MM.1S (cell line): ENCODE data around the gene SLC26A11.

Experiments
- EZH2 ChIP-seq: fragments of 300-600 bp; sonication (generic); optimal IDR thresholded peaks from 2 replicates; pipeline ENCODE3; 2017; ENCODE audit warnings: low read depth, mild to moderate bottlenecking, antibody characterized with exemption, low read length, mixed read lengths
- EZH2phosphoT487 ChIP-seq: fragments of 300-600 bp; sonication (generic); IDR thresholded peaks from 2 replicates; pipeline ENCODE4 v1.6.1; 2018; ENCODE audit warnings: antibody characterized with exemption, low read length
- TF ChIP-seq, protein P1 (sequence below): fragments of 300-600 bp; sonication (generic); IDR thresholded peaks from 2 replicates; pipeline ENCODE4 v1.5.1; 2016; ENCODE audit warnings: antibody characterized with exemption, low read length, mixed read lengths

DNA sequence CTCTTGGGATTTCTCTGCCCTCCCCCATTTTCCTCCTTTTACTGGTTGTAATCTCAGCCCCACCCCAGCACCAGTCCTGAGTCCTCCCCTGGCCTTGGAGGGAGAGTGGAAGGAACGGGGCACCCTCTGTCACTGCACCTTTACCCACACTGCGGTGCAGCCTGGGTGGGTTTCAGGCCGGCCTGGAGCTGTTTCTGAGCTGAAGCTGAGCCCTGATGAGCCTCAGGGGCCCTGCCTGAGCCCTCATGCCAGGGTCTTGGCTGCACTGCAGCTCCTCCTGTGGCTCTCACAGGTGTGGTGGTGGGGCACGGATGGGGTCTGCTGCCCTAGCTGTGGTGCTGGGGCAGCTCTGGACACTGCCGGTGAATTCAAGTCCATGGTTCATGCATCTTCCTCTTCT, 74.9 kb downstream of the SLC26A11 start:
- TF ChIP-seq, protein P1, sequence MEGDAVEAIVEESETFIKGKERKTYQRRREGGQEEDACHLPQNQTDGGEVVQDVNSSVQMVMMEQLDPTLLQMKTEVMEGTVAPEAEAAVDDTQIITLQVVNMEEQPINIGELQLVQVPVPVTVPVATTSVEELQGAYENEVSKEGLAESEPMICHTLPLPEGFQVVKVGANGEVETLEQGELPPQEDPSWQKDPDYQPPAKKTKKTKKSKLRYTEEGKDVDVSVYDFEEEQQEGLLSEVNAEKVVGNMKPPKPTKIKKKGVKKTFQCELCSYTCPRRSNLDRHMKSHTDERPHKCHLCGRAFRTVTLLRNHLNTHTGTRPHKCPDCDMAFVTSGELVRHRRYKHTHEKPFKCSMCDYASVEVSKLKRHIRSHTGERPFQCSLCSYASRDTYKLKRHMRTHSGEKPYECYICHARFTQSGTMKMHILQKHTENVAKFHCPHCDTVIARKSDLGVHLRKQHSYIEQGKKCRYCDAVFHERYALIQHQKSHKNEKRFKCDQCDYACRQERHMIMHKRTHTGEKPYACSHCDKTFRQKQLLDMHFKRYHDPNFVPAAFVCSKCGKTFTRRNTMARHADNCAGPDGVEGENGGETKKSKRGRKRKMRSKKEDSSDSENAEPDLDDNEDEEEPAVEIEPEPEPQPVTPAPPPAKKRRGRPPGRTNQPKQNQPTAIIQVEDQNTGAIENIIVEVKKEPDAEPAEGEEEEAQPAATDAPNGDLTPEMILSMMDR, result no peak
- TF ChIP-seq EZH2 (no peak), EZH2phosphoT487 (no peak)
